Measurements from ENCODE around the gene RASL10B.
"Not testable (repeated sequence)": the region's sequence is repeated elsewhere in the genome, so short reads cannot be mapped to it uniquely, and the experiment has no call there.

The RASL10B gene

GRCh38 chr17:35749560-35750412, 18.3 kb downstream of the RASL10B start:
- TF ChIP-seq POLR2AphosphoS5 (IDR thresholded peaks at IDR 0.05; ENCODE audit: borderline replicate concordance, low read depth, low read length) (no peak), EZH2 (IDR thresholded peaks at IDR 0.05) (no peak), FOXP2 (optimal IDR thresholded peaks at IDR 0.05; ENCODE audit: control extremely low read depth, extremely low read length, insufficient read depth) (no peak)
- Histone ChIP-seq H3K9ac (ENCODE audit: insufficient read length) (no peak overlapping the region), H3K27ac (no peak overlapping the region), H3K36me3 (ENCODE audit: insufficient read depth, low read length) (no peaks in the 10 kb centered on the region), H3K9me3 (ENCODE audit: low read depth, low read length) (no peaks in the 10 kb centered on the region), H3K4me3 (0 out of 2 replicates have a peak overlapping the region, but pooled peaks have one; percentile 12)
- no peak for DNase-seq (ENCODE audit: low read depth, low spot score)

GRCh38 chr17:35750526-35751395, 19.3 kb downstream of the RASL10B start:
- TF ChIP-seq FOXP2 (optimal IDR thresholded peaks at IDR 0.05; ENCODE audit: control extremely low read depth, extremely low read length, insufficient read depth) (no peak), POLR2AphosphoS5 (IDR thresholded peaks at IDR 0.05; ENCODE audit: borderline replicate concordance, low read depth, low read length) (no peak), EZH2 (IDR thresholded peaks at IDR 0.05) (no peak)
- Histone ChIP-seq H3K9me3 (ENCODE audit: low read depth, low read length) (no peaks in the 10 kb centered on the region), H3K36me3 (ENCODE audit: insufficient read depth, low read length) (no peaks in the 10 kb centered on the region), H3K9ac (ENCODE audit: insufficient read length) (no peak overlapping the region), H3K27ac (no peak overlapping the region), H3K4me3 (no peak overlapping the region)
- no peak for DNase-seq (ENCODE audit: low read depth, low spot score)

DNA sequence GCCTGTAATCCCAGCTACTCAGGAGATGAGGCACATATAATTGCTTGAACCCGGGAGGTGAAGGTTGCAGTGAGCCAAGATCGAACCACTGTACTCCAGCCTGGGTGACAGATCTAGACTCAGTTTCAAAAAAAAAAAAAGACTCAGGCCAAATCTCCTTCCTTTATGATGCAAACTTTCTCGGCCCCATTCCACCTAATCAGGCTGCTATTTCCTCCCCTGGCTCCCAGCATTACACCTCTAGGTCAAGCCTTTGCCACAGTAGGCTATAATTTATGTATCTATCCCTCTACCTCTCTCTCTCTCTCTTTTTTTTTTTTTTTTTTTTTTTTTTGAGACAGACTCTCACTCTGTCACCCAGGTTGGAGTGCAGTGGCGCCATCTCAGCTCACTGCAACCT, 20.1 kb downstream of the RASL10B start:
- not testable (repeated sequence) for H3K27ac ChIP-seq; H3K9ac ChIP-seq (ENCODE audit: insufficient read length); H3K9me3 ChIP-seq (ENCODE audit: low read depth, low read length); H3K36me3 ChIP-seq (ENCODE audit: insufficient read depth, low read length); DNase-seq (ENCODE audit: low read depth, low spot score); H3K4me3 ChIP-seq

GRCh38 chr17:35752471-35752870, 21.0 kb downstream of the RASL10B start:
- DNase-seq (ENCODE audit: low read depth, low spot score): no peak
- H3K9ac ChIP-seq (ENCODE audit: insufficient read length): no peak overlapping the region
- TF ChIP-seq POLR2AphosphoS5 (IDR thresholded peaks at IDR 0.05; ENCODE audit: borderline replicate concordance, low read depth, low read length): no peak

GRCh38 chr17:35752945-35753764, 21.7 kb downstream of the RASL10B start, which contains the start of gene GAS2L2:
TSS of gene GAS2L2 (minus strand) at chr17:35753239. CDS start at chr17:35752850, 389 bp downstream.
- Histone ChIP-seq H3K9ac (ENCODE audit: insufficient read length) (no peak within 1 kb of the TSS), H3K27ac (no peak within 1 kb of the TSS)

More at GRCh38 chr17:35752471-35752870, 21.0 kb downstream of the RASL10B start:
- no peak overlapping the region for H3K4me3 ChIP-seq
- no peaks in the 10 kb centered on the region for H3K9me3 ChIP-seq (ENCODE audit: low read depth, low read length)
- no peak overlapping the region for H3K27ac ChIP-seq
- no peaks in the 10 kb centered on the region for H3K36me3 ChIP-seq (ENCODE audit: insufficient read depth, low read length)

DNA sequence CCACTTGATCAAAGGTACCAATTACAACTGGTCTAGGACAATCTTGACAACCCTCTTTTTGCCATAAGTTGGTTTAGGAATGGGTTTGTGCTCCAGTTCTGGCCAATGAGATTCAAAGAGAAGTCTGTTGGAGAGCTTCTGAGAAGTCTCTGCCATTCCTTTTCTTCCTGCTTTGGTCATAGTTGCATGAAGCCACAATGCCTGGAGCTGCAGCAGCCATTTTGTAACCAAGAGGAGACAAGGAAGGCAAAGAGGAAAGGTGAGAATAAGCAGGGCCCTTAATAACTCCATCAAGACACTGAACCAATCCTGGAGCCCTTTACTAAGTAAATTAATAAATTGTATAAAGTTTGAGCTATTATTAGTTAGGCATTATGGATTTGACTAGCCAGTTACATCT, 25.8 kb downstream of the RASL10B start:
- H3K9ac ChIP-seq (ENCODE audit: insufficient read length): no peak overlapping the region
- TF ChIP-seq EZH2 (IDR thresholded peaks at IDR 0.05): no peak
- TF ChIP-seq POLR2AphosphoS5 (IDR thresholded peaks at IDR 0.05; ENCODE audit: borderline replicate concordance, low read depth, low read length): no peak
- TF ChIP-seq FOXP2 (optimal IDR thresholded peaks at IDR 0.05; ENCODE audit: control extremely low read depth, extremely low read length, insufficient read depth): no peak
- H3K36me3 ChIP-seq (ENCODE audit: insufficient read depth, low read length): no peaks in the 10 kb centered on the region
- DNase-seq (ENCODE audit: low read depth, low spot score): no peak
- H3K4me3 ChIP-seq: no peak overlapping the region
- no peaks in the 10 kb centered on the region for H3K9me3 ChIP-seq (ENCODE audit: low read depth, low read length)
- H3K27ac ChIP-seq: no peak overlapping the region

More at GRCh38 chr17:35752945-35753764, 21.7 kb downstream of the RASL10B start, which contains the start of gene GAS2L2:
- Histone ChIP-seq H3K4me3 (no peak within 1 kb of the TSS), H3K9me3 (ENCODE audit: low read depth, low read length) (no peaks in the 10 kb centered on the region), H3K36me3 (ENCODE audit: insufficient read depth, low read length) (no peaks in the 10 kb centered on the region)
- no peak for DNase-seq (ENCODE audit: low read depth, low spot score)
- TF ChIP-seq FOXP2 (optimal IDR thresholded peaks at IDR 0.05; ENCODE audit: control extremely low read depth, extremely low read length, insufficient read depth) (no peak), POLR2AphosphoS5 (IDR thresholded peaks at IDR 0.05; ENCODE audit: borderline replicate concordance, low read depth, low read length) (no peak), EZH2 (IDR thresholded peaks at IDR 0.05) (no peak)

DNA sequence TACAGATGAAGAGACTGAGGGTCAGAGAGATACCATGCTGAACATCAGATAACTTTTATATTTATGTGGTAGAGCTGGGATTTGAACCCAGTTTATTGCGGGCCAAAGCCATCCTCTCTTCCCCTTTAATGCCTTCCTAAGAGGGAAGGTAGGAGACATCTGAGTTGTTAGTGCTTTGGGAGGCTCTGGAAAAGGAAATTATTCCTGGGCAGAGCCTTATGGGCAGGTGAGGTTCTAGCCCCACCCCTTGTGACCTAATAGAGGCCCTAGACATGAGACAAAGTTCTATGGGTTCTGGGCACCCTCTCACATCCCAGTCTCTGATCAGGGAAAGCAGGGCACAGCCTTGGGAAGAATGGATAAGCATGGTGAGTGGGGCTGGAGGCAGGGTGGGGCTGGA, 29.1 kb downstream of the RASL10B start, which contains the start of gene C17orf50:
Gene C17orf50, plus strand, starts transcription at position 301 of the 400 bp plus-strand sequence. Its CDS starts 55 bp downstream, at position 356.
- no peak within 1 kb of the TSS for H3K27ac ChIP-seq
- no peak within 1 kb of the TSS for H3K4me3 ChIP-seq
- H3K9me3 ChIP-seq (ENCODE audit: low read depth, low read length): no peaks in the 10 kb centered on the region
- TF ChIP-seq POLR2AphosphoS5 (IDR thresholded peaks at IDR 0.05; ENCODE audit: borderline replicate concordance, low read depth, low read length) (no peak), FOXP2 (optimal IDR thresholded peaks at IDR 0.05; ENCODE audit: control extremely low read depth, extremely low read length, insufficient read depth) (no peak), EZH2 (IDR thresholded peaks at IDR 0.05) (no peak)
- H3K9ac ChIP-seq (ENCODE audit: insufficient read length): no peak within 1 kb of the TSS
- H3K36me3 ChIP-seq (ENCODE audit: insufficient read depth, low read length): no peaks in the 10 kb centered on the region
- DNase-seq (ENCODE audit: low read depth, low spot score): no peak

Measured in SK-N-MC (cell line).